ENCODE data around the gene ZBTB46.

ZBTB46 gene

GRCh38 chr20:63864545-63864977, 33.5 kb upstream of the ZBTB46 start:
- Histone ChIP-seq H3K9ac (ENCODE audit: low read length) (peak overlapping the region; percentile 87), H3K36me3 (ENCODE audit: control insufficient read depth, insufficient read depth, low read length) (peaks cover 34% of the 10 kb centered on the region), H3K27ac (ENCODE audit: low read depth, low read length) (peak overlapping the region; percentile 78), H3K4me1 (ENCODE audit: control insufficient read depth, insufficient read depth, low read length) (peaks cover 15% of the 10 kb centered on the region), H3K4me3 (ENCODE audit: low read depth, low read length) (peak overlapping the region; percentile 80), H3K27me3 (ENCODE audit: control insufficient read depth, insufficient read depth, low read length) (no peaks in the 10 kb centered on the region), H3K9me3 (ENCODE audit: control insufficient read depth, insufficient read depth, low read depth, low read length) (no peaks in the 10 kb centered on the region)

GRCh38 chr20:63863798-63864544, 32.9 kb upstream of the ZBTB46 start:
- peak overlapping the region; percentile 87 for H3K9ac ChIP-seq (ENCODE audit: low read length)
- H3K27ac ChIP-seq (ENCODE audit: low read depth, low read length), result peak overlapping the region; percentile 78
- H3K4me1 ChIP-seq (ENCODE audit: control insufficient read depth, insufficient read depth, low read length), result peaks cover 21% of the 10 kb centered on the region
- peaks cover 28% of the 10 kb centered on the region for H3K36me3 ChIP-seq (ENCODE audit: control insufficient read depth, insufficient read depth, low read length)
- H3K27me3 ChIP-seq (ENCODE audit: control insufficient read depth, insufficient read depth, low read length), result no peaks in the 10 kb centered on the region
- no peaks in the 10 kb centered on the region for H3K9me3 ChIP-seq (ENCODE audit: control insufficient read depth, insufficient read depth, low read depth, low read length)
- H3K4me3 ChIP-seq (ENCODE audit: low read depth, low read length), result peak overlapping the region; percentile 80

GRCh38 chr20:63863021-63863797, 32.1 kb upstream of the ZBTB46 start:
- Histone ChIP-seq H3K9ac (ENCODE audit: low read length) (peak overlapping the region; percentile 87), H3K27me3 (ENCODE audit: control insufficient read depth, insufficient read depth, low read length) (no peaks in the 10 kb centered on the region), H3K9me3 (ENCODE audit: control insufficient read depth, insufficient read depth, low read depth, low read length) (no peaks in the 10 kb centered on the region), H3K36me3 (ENCODE audit: control insufficient read depth, insufficient read depth, low read length) (peaks cover 20% of the 10 kb centered on the region), H3K27ac (ENCODE audit: low read depth, low read length) (no peak overlapping the region), H3K4me3 (ENCODE audit: low read depth, low read length) (peak overlapping the region; percentile 80), H3K4me1 (ENCODE audit: control insufficient read depth, insufficient read depth, low read length) (peaks cover 28% of the 10 kb centered on the region)

GRCh38 chr20:63861981-63862901, 31.2 kb upstream of the ZBTB46 start:
- Histone ChIP-seq H3K9ac (ENCODE audit: low read length) (no peak overlapping the region), H3K4me1 (ENCODE audit: control insufficient read depth, insufficient read depth, low read length) (peaks cover 37% of the 10 kb centered on the region), H3K27ac (ENCODE audit: low read depth, low read length) (no peak overlapping the region), H3K9me3 (ENCODE audit: control insufficient read depth, insufficient read depth, low read depth, low read length) (no peaks in the 10 kb centered on the region), H3K4me3 (ENCODE audit: low read depth, low read length) (no peak overlapping the region), H3K36me3 (ENCODE audit: control insufficient read depth, insufficient read depth, low read length) (peaks cover 19% of the 10 kb centered on the region), H3K27me3 (ENCODE audit: control insufficient read depth, insufficient read depth, low read length) (no peaks in the 10 kb centered on the region)

- H3K9me3 ChIP-seq (ENCODE audit: control insufficient read depth, insufficient read depth, low read depth, low read length), result no peaks in the 10 kb centered on the region
- H3K27ac ChIP-seq (ENCODE audit: low read depth, low read length), result no peak within 1 kb of the TSS
- H3K4me1 ChIP-seq (ENCODE audit: control insufficient read depth, insufficient read depth, low read length), result peaks cover 37% of the 10 kb centered on the region
- no peak within 1 kb of the TSS for H3K4me3 ChIP-seq (ENCODE audit: low read depth, low read length)
- no peak within 1 kb of the TSS for H3K9ac ChIP-seq (ENCODE audit: low read length)
- H3K27me3 ChIP-seq (ENCODE audit: control insufficient read depth, insufficient read depth, low read length), result no peaks in the 10 kb centered on the region
- peaks cover 19% of the 10 kb centered on the region for H3K36me3 ChIP-seq (ENCODE audit: control insufficient read depth, insufficient read depth, low read length)
Observed at GRCh38 chr20:63861365-63861934, 30.4 kb upstream of the ZBTB46 start, which contains the start of gene ABHD16B. TSS of gene ABHD16B (plus strand) at chr20:63861498. CDS start at chr20:63861541, 43 bp downstream.

GRCh38 chr20:63860325-63861051, 29.4 kb upstream of the ZBTB46 start:
- Histone ChIP-seq H3K27ac (ENCODE audit: low read depth, low read length) (no peak overlapping the region), H3K36me3 (ENCODE audit: control insufficient read depth, insufficient read depth, low read length) (peaks cover 19% of the 10 kb centered on the region), H3K4me1 (ENCODE audit: control insufficient read depth, insufficient read depth, low read length) (peaks cover 45% of the 10 kb centered on the region), H3K9me3 (ENCODE audit: control insufficient read depth, insufficient read depth, low read depth, low read length) (no peaks in the 10 kb centered on the region), H3K4me3 (ENCODE audit: low read depth, low read length) (no peak overlapping the region), H3K27me3 (ENCODE audit: control insufficient read depth, insufficient read depth, low read length) (no peaks in the 10 kb centered on the region), H3K9ac (ENCODE audit: low read length) (no peak overlapping the region)

- Histone ChIP-seq H3K36me3 (ENCODE audit: control insufficient read depth, insufficient read depth, low read length) (peaks cover 19% of the 10 kb centered on the region), H3K27me3 (ENCODE audit: control insufficient read depth, insufficient read depth, low read length) (no peaks in the 10 kb centered on the region), H3K9ac (ENCODE audit: low read length) (no peak overlapping the region), H3K27ac (ENCODE audit: low read depth, low read length) (no peak overlapping the region), H3K4me1 (ENCODE audit: control insufficient read depth, insufficient read depth, low read length) (peaks cover 57% of the 10 kb centered on the region), H3K4me3 (ENCODE audit: low read depth, low read length) (no peak overlapping the region), H3K9me3 (ENCODE audit: control insufficient read depth, insufficient read depth, low read depth, low read length) (no peaks in the 10 kb centered on the region)
Observed at GRCh38 chr20:63859166-63859699, 28.2 kb upstream of the ZBTB46 start.

GRCh38 chr20:63858393-63859165, 27.5 kb upstream of the ZBTB46 start:
- peak overlapping the region; percentile 22 for H3K9ac ChIP-seq (ENCODE audit: low read length)
- H3K4me3 ChIP-seq (ENCODE audit: low read depth, low read length), result peak overlapping the region; percentile 32
- no peaks in the 10 kb centered on the region for H3K27me3 ChIP-seq (ENCODE audit: control insufficient read depth, insufficient read depth, low read length)
- H3K9me3 ChIP-seq (ENCODE audit: control insufficient read depth, insufficient read depth, low read depth, low read length), result no peaks in the 10 kb centered on the region
- H3K4me1 ChIP-seq (ENCODE audit: control insufficient read depth, insufficient read depth, low read length), result peaks cover 58% of the 10 kb centered on the region
- H3K36me3 ChIP-seq (ENCODE audit: control insufficient read depth, insufficient read depth, low read length), result peaks cover 19% of the 10 kb centered on the region
- H3K27ac ChIP-seq (ENCODE audit: low read depth, low read length), result peak overlapping the region; percentile 35; the same call in 1 of the 2 replicates

GRCh38 chr20:63857764-63858392, 26.8 kb upstream of the ZBTB46 start:
- H3K9ac ChIP-seq (ENCODE audit: low read length), result peak overlapping the region; percentile 22
- H3K27ac ChIP-seq (ENCODE audit: low read depth, low read length), result peak overlapping the region; percentile 35; the same call in 1 of the 2 replicates
- H3K9me3 ChIP-seq (ENCODE audit: control insufficient read depth, insufficient read depth, low read depth, low read length), result no peaks in the 10 kb centered on the region
- peaks cover 14% of the 10 kb centered on the region for H3K36me3 ChIP-seq (ENCODE audit: control insufficient read depth, insufficient read depth, low read length)
- peaks cover 59% of the 10 kb centered on the region for H3K4me1 ChIP-seq (ENCODE audit: control insufficient read depth, insufficient read depth, low read length)
- no peaks in the 10 kb centered on the region for H3K27me3 ChIP-seq (ENCODE audit: control insufficient read depth, insufficient read depth, low read length)
- no peak overlapping the region; the same call in 1 of the 2 replicates for H3K4me3 ChIP-seq (ENCODE audit: low read depth, low read length)

Measured in HUES6 (cell line).